Activated naive CD8-positive, alpha-beta T cell treated with anti-CD3 and anti-CD28 coated beads for 36 hours (primary cell): Measurements from ENCODE around the gene DCTN2. TPM values are rescaled to one million over a fixed set of nuclear protein-coding genes. Genes with fewer than 3 reads are reported as not detected.

ENCODE experiments used
- DNase-seq: peaks from one replicate; pipeline ENCODE4 v3.0.0; 2021
- H3K27ac Mint-ChIP-seq: one replicate; pipeline ENCODE4 v1.8.0; 2022; ENCODE audit warnings: mild to moderate bottlenecking, moderate library complexity, mixed read lengths
- H3K27me3 Mint-ChIP-seq: one replicate; pipeline ENCODE4 v1.8.0; 2022; ENCODE audit warnings: mild to moderate bottlenecking, mixed read lengths
- H3K36me3 Mint-ChIP-seq: one replicate; pipeline ENCODE4 v1.8.0; 2021; ENCODE audit warnings: mild to moderate bottlenecking, mixed read lengths
- H3K4me1 Mint-ChIP-seq: one replicate; pipeline ENCODE4 v1.8.0; 2021; ENCODE audit warnings: mixed read lengths
- H3K4me3 Mint-ChIP-seq: one replicate; pipeline ENCODE4 v1.8.0; 2022; ENCODE audit warnings: mild to moderate bottlenecking, moderate library complexity, mixed read lengths
- H3K9me3 Mint-ChIP-seq: one replicate; pipeline ENCODE4 v1.8.0; 2022; ENCODE audit warnings: mixed read lengths
- total RNA-seq, 2 experiments: library from RNA; stranded (reverse); gene quantifications; one replicate each; pipeline ENCODE4 v1.2.3, GENCODE V29; 2021

The DCTN2 gene
- total RNA-seq, 2 experiments from 2014 or later: 73.6 to 81.3 TPM

DNA sequence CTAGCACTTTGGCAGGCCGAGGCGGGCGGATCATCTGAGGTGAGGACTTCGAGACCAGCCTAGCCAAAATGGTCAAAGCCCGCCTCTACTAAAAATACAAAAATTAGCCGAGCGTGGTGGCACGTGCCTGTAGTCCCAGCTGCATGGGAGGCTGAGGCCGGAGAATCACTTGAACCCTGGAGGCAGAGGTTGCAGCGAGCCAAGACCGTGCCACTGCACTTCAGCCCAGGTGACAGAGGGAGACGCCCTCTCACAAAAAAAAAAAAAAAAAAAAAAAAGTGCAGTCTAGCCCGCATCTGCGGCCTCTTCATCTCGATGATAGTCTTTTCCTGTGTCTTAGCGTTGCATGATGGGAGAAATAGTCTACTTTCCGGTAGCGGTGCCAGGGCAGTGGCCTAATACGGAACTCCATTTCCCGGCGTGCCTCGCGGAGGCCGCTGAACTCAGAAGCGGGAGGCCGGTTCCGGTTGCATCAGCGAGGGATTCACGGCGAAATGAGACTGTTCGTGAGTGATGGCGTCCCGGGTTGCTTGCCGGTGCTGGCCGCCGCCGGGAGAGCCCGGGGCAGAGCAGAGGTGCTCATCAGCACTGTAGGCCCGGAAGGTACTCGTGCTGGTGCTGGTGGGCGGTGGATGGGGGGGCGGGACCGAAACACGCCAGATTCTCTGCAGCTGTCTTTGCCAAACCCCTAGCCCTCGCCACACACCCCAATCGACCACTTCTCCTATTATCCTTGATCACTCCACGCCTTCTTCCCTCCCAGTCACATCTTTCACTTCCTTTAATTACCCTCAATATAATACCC is 59.2 kb downstream of the DCTN2 start, which contains the start of gene MARS1:
TSS of gene MARS1 (plus strand) at position 472 of the 805 bp plus-strand sequence. CDS start at position 495, 23 bp downstream.
- peak within 1 kb of the TSS; percentile 92 for H3K4me3 Mint-ChIP-seq

DNA sequence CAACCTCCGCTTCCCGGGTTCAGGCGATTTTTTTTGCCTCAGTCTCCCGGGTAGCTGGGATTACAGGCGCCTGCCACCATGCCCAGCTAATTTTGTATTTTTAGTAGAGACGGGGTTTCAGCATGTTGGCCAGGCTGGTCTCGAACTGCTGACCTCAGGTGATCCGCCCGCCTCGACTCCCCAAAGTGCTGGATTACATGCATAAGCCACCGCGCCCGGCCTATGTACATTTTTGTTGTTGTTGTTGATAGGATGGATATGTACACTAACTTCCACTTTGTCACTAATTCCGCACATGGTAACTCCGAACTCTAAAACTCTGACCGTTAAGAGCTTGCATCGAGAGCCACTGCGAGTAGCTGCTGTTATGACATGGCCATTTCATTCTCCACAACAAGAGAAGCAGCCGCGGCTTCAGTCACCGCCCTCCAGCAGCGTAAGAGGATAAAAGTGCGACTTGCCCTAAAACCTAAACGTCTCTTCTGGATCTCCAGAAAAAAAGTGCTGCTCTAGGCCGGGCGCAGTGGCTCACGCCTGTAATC is 59.9 kb downstream of the DCTN2 start:
- H3K27me3 Mint-ChIP-seq: no peaks in the 10 kb centered on the region
- H3K36me3 Mint-ChIP-seq: peaks cover 40% of the 10 kb centered on the region
- H3K9me3 Mint-ChIP-seq: no peaks in the 10 kb centered on the region
- no peak for DNase-seq
- peaks cover 35% of the 10 kb centered on the region for H3K4me1 Mint-ChIP-seq
- H3K4me3 Mint-ChIP-seq: peak overlapping the region; percentile 92
- H3K27ac Mint-ChIP-seq: peak overlapping the region; percentile 94

More for the DNA sequence above, 59.2 kb downstream of the DCTN2 start, which contains the start of gene MARS1:
- DNase-seq: peak; percentile 93
- peak within 1 kb of the TSS; percentile 94 for H3K27ac Mint-ChIP-seq
- H3K27me3 Mint-ChIP-seq: no peaks in the 10 kb centered on the region
- H3K36me3 Mint-ChIP-seq: peaks cover 46% of the 10 kb centered on the region
- H3K9me3 Mint-ChIP-seq: no peaks in the 10 kb centered on the region
- peaks cover 36% of the 10 kb centered on the region for H3K4me1 Mint-ChIP-seq

DNA sequence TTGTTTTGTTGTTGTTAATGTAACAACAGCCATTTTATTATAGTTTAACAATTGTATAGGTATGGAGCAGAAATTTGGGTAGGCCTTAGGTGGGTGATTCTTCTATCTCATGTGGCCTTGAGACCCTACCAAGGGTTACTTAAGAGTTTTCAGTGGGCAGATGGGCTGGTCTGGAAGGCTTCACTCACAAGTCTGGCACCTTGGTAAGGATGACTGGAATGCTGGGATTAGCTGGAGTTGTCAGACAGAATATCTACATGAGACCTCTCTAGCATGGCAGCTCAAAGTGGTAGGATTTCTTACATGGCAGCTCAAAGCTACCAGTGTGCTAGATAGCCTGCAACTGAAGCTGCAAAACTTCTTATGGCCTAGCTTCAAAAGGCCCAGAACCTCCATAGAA is 61.3 kb downstream of the DCTN2 start:
- H3K27me3 Mint-ChIP-seq: no peaks in the 10 kb centered on the region
- no peak for DNase-seq
- H3K36me3 Mint-ChIP-seq: peaks cover 30% of the 10 kb centered on the region
- H3K4me3 Mint-ChIP-seq: no peak overlapping the region
- peaks cover 2% of the 10 kb centered on the region for H3K9me3 Mint-ChIP-seq
- no peak overlapping the region for H3K27ac Mint-ChIP-seq
- peaks cover 41% of the 10 kb centered on the region for H3K4me1 Mint-ChIP-seq

DNA sequence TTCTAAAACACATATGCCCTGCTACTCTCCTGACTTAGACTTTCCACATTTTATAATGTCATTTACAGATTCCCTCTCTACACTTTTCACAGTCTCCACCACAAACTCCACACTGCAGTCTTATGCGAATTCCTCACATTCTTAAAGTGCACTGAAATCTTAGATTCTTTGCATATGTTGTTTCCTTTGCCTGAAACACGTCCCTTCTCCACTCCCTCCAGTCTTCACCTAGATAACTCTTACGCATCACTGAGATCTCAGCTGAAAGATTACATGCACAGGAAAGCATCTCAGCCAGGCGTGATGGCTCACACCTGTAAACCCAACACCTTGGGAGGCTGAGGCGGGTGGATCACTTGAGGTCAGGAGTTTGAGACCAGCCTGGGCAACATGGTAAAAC is 63.5 kb downstream of the DCTN2 start:
- H3K27ac Mint-ChIP-seq: peak overlapping the region; percentile 30
- no peak overlapping the region for H3K4me3 Mint-ChIP-seq
- peaks cover 2% of the 10 kb centered on the region for H3K9me3 Mint-ChIP-seq
- peaks cover 48% of the 10 kb centered on the region for H3K4me1 Mint-ChIP-seq
- H3K36me3 Mint-ChIP-seq: peaks cover 17% of the 10 kb centered on the region
- H3K27me3 Mint-ChIP-seq: no peaks in the 10 kb centered on the region
- no peak for DNase-seq

- H3K27ac Mint-ChIP-seq: peak overlapping the region; percentile 100
- no peaks in the 10 kb centered on the region for H3K27me3 Mint-ChIP-seq
- peaks cover 26% of the 10 kb centered on the region for H3K36me3 Mint-ChIP-seq
- H3K4me3 Mint-ChIP-seq: no peak overlapping the region
- H3K9me3 Mint-ChIP-seq: peaks cover 2% of the 10 kb centered on the region
- H3K4me1 Mint-ChIP-seq: peaks cover 45% of the 10 kb centered on the region
- no peak for DNase-seq
Measured at GRCh38 chr12:57481671-57482070, 65.3 kb downstream of the DCTN2 start.

Other genes with a start within 250 kb of the DCTN2 start
- 10 to 100 TPM; 22.8 to 24.2 TPM for gene R3HDM2, start 116.1 kb downstream of the DCTN2 start, total RNA-seq
- not detected for gene INHBC, start 112.4 kb downstream of the DCTN2 start, total RNA-seq
- gene INHBE, start 91.9 kb downstream of the DCTN2 start, total RNA-seq: 1 to 10 TPM; 1.2 to 1.7 TPM
- under 1 TPM; 0.56 to 0.62 TPM for gene GLI1, start 87.4 kb downstream of the DCTN2 start, total RNA-seq
- 100 to 1,000 TPM; 154 to 162 TPM for gene ARHGAP9, start 67.3 kb downstream of the DCTN2 start, total RNA-seq
- 100 to 1,000 TPM; 423 to 460 TPM for gene MARS1, start 59.1 kb downstream of the DCTN2 start, total RNA-seq
- 10 to 100 TPM; 30.7 to 33.4 TPM for gene DDIT3, start 26.7 kb downstream of the DCTN2 start, total RNA-seq
- gene MBD6, start 24.4 kb downstream of the DCTN2 start, total RNA-seq: 10 to 100 TPM; 38.5 to 44.8 TPM
- 1 to 10 TPM; 1.5 to 1.7 TPM for gene KIF5A, start 2.9 kb upstream of the DCTN2 start, total RNA-seq
- gene PIP4K2C, start 44.0 kb upstream of the DCTN2 start, total RNA-seq: 10 to 100 TPM; 17.1 to 18.5 TPM
- 10 to 100 TPM; 18.9 to 20.2 TPM for gene DTX3, start 57.6 kb upstream of the DCTN2 start, total RNA-seq
- 1 to 10 TPM; 1.9 to 2.2 TPM for gene ARHGEF25, start 64.2 kb upstream of the DCTN2 start, total RNA-seq
- 1 to 10 TPM; 1.5 TPM for gene B4GALNT1, start 86.0 kb upstream of the DCTN2 start, total RNA-seq
- gene OS9, start 146.9 kb upstream of the DCTN2 start, total RNA-seq: 10 to 100 TPM; 53.7 to 59.8 TPM
- 10 to 100 TPM; 22.6 to 23.8 TPM for gene AGAP2, start 191.6 kb upstream of the DCTN2 start, total RNA-seq
- gene TSPAN31, start 197.8 kb upstream of the DCTN2 start, total RNA-seq: 1 to 10 TPM; 5.7 TPM
- gene CDK4, start 205.1 kb upstream of the DCTN2 start, total RNA-seq: 100 to 1,000 TPM; 275 to 304 TPM
- gene MARCHF9, start 207.9 kb upstream of the DCTN2 start, total RNA-seq: 10 to 100 TPM; 18.2 to 19.2 TPM
- 10 to 100 TPM in 1 of 2 experiments, 1 to 10 TPM in 1; 9.6 to 12.0 TPM for gene CYP27B1, start 219.9 kb upstream of the DCTN2 start, total RNA-seq
- gene METTL1, start 224.9 kb upstream of the DCTN2 start, total RNA-seq: 10 to 100 TPM; 59.6 to 60.1 TPM
- 1 to 10 TPM; 3.7 to 3.9 TPM for gene EEF1AKMT3, start 225.4 kb upstream of the DCTN2 start, total RNA-seq
- 10 to 100 TPM; 67.7 to 74.7 TPM for gene TSFM, start 235.6 kb upstream of the DCTN2 start, total RNA-seq